HG02981 (cell line): ENCODE data around the gene LMNTD2.
"Not testable (repeated sequence)": the region's sequence is repeated elsewhere in the genome, so short reads cannot be mapped to it uniquely, and the experiment has no call there.

ENCODE experiments used
- ATAC-seq: cut with Tn5 transposase; IDR thresholded peaks from one replicate; pipeline ENCODE4 v1.9.1; 2021; ENCODE audit warnings: mild to moderate bottlenecking, moderate library complexity; ENCODE audit not compliant: unreplicated experiment

LMNTD2 gene

DNA sequence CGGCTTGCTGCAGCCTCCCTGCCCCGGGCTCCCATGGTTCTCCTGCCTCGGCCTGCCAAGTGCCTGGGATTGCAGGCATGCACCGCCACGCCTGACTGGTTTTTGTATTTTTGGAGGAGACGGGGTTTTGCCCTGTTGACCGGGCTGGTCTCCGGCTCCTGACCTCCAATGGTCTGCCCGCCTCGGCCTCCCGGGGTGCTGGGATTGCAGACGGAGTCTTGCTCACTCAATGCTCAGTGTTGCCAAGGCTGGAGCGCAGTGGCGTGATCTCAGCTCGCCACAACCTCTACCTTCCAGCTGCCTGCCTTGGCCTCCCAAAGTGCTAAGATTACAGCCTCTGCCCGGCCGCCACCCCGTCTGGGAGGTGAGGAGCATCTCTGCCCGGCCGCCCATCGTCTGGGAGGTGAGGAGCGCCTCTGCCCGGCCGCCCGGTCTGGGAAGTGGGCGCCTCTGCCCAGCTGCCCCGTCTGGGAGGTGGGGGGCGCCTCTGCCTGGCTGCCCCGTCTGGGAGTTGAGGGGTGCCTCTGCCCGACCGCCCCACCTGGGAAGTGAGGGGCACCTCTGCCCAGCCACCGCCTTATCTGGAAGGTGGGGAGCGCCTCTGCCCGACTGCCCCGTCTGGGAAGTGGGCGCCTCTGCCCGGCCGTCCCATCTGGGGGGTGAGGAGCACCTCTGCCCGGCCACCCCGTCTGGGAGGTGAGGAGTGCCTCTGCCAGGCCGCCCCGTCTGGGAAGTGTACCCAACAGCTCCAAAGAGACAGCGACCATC, 43.4 kb downstream of the LMNTD2 start:
- not testable (repeated sequence) for ATAC-seq

- ATAC-seq = no peak
Measured at GRCh38 chr11:516400-516799, 44.1 kb downstream of the LMNTD2 start.

DNA sequence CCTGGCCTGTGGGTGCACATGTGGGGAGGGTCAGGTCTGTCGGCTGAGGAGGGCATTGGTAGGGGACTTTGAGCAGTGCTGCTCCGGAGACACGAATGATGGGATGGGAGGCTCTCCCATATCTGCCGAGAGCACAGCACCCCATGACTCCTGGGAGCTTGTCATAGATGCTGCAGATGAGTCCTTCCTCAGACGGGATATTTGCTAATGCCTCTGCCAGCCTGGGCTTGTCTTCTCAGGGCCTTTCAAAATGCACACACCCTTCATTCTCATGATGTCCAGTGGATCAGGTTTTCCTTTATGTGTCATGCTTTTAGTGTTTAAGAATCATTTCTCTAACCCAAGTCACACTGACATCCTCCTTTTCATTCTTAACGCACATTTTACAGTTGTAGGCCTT, 45.4 kb downstream of the LMNTD2 start:
- no peak for ATAC-seq

DNA sequence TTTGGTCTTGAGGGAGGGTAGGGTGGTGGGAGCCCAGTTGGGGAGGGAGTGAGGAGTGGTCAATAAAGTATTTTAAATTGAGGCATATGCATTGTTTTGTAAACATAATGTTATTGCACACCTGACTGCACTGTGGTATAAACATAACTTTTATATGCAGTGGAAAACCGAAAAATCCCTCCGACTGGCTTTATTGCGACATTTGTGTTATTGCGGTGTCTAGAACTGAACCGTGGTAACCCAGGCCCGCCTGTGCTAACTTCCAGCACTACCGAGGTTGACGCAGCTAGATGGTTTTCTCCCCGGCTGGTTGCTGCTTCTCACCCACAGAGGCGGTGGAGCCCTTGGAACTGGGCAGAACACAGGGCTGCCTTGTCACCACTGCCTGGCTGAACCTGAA, 45.9 kb downstream of the LMNTD2 start:
- no peak for ATAC-seq

GRCh38 chr11:512761-513595, 47.6 kb downstream of the LMNTD2 start:
- ATAC-seq = no peak

DNA sequence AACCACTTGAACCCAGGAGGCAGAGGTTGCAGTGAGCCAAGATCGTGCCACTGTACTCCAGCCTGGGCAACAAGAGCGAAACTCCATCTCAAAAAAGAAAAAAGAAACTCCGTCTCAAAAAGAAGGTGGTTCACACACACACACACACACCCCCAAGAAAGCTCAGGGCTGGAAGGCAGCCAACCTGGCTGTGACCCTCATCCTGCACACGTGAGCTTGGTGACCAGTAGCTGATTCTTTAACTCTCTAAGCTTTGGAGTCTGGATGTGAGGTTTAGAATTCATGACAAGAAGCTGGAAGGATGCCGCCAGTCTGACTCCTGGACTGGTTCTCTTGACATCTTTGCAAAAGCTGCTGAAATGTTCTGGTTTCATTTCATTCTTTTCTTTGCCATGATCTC, 51.6 kb downstream of the LMNTD2 start:
- no peak for ATAC-seq

DNA sequence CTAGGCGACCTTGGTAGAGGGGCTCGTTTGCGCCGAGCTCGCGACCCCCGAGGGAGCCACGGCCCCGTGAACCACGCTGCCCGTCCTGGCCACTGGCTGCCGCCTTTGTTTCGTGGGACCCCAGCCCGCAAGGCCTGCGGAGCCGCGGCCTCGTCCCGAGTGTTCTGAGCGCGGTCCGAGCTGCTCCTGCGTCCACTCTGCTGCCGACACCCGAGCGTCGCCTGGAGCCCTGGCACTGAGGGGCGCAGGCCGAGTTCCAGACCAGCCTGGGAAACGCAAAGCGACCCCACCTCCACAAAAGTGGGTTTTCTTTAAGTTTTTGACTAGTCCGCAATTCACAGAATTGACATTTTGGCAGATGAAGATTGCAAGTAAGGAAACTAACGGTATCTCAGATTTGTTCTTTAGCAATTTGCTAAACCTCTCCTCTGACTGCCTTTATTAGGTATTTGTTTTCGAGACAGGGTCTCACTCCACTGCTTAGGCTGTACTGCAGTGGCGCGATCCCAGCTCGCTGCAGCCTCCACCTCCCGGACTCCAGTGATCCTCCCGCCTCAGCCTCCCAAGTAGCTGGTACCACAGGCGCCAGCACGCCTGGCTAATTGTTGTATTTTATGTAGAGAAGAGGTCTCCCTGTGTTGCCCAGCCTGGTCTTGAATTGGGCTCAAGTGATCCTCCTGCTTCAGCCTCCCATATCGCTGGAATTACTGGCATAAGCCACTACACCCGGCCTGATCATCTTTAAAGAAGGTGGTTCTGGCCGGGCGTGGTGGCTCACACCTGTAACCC, 52.6 kb downstream of the LMNTD2 start:
- no peak for ATAC-seq

DNA sequence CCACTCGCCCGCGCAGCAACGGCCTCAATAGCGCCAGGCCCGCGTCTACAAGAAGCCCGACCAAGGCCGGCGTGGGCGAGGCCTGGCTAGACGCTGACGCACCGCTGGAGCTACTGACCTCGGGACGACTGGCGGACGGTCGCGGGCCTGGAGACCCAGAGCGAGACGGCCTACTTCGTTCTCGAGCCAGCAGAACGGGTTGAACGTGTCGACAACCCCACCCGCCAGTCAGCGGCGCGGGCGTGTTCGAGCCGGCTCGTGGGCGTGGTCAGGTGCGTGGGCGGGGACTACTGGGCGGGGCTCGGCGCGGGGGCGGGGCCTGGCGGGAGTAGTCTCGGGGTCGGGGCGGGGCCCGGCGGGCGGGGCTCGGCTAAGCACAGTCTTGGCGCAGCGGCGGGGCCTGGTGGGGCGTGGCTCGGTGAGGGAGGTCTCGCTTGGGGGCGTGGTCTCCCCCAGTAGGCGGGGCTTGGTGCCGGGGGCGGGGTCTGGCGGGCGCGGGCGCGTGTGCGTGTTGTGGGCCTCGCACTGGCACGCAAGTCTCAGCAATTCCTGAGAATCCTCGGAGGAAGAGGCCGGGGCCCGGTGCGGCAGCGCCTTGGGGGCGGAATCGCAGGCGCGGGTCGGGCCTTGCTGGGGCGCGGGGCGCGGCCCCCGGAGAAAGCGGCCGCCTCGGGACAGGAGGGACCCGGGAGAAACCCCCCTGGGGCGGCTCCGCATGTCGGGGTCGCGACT, 53.4 kb downstream of the LMNTD2 start, which contains the start of gene RNH1:
RNH1 (minus strand) TSS at position 248 of the 732 bp plus-strand sequence. CDS start 5,080 bp downstream, outside the sequence.
- ATAC-seq = peak; percentile 54

- ATAC-seq = peak; percentile 62
Measured at GRCh38 chr11:506238-506994, 54.1 kb downstream of the LMNTD2 start.

DNA sequence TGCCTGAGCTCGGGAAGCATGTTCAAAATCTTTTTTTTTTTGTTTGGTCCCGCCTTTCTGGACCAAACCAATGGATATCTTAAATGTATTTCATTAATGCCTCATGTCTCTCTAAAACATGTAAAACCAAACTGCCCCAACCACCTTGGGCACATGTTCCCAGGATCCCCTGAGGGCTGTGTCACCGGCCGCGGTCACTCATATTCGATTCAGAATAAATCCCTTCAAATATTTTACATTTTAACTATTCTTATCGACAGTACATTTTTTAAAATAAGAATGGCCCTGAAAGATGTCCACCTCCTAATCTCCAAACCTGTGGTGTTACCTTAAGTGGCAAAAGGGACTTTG, 55.6 kb downstream of the LMNTD2 start:
- ATAC-seq = no peak
